Breast epithelium (tissue), 4 donors: ENCODE data around the gene CACNA2D3. TPM values are rescaled to one million over a fixed set of nuclear protein-coding genes. Genes with fewer than 3 reads are reported as not detected.

Experiments
- DNase-seq, 2 donors: peaks; one replicate each; pipeline ENCODE4 v3.0.0-alpha.2; 2019; ENCODE audit warnings: low spot score in 2 of 2
- H3K27ac ChIP-seq, 2 donors: fragments of 200-600 bp; sonication (generic) in 1 of 2; one replicate each; pipeline ENCODE4 v1.5.1; 2016 to 2019; ENCODE audit warnings: mild to moderate bottlenecking in 1 of 2
- H3K27me3 ChIP-seq, 2 donors: fragments of 200-600 bp; sonication (generic) in 1 of 2; one replicate each; pipeline versions ENCODE4 v1.5.1 to v1.6.0; 2017 to 2019; ENCODE audit warnings: control low read depth in 1 of 2, mild to moderate bottlenecking in 1 of 2
- H3K36me3 ChIP-seq: fragments of 200-600 bp; one replicate; pipeline ENCODE4 v1.5.1; 2019
- H3K4me1 ChIP-seq, 2 donors: fragments of 200-600 bp; sonication (generic); one replicate each; pipeline ENCODE4 v1.5.1; 2016 to 2019; ENCODE audit warnings: control low read depth in 1 of 2
- H3K4me3 ChIP-seq, 3 donors: fragments of 200-600 bp; sonication (generic); 1 replicate in 2 of 3; 2 replicates in 1 of 3; pipeline ENCODE4 v1.5.1; 2016 to 2019; ENCODE audit warnings: mild to moderate bottlenecking in 3 of 3, moderate library complexity in 2 of 3
- H3K9me3 ChIP-seq, 2 donors: fragments of 200-600 bp; sonication (generic) in 1 of 2; one replicate each; pipeline ENCODE4 v1.5.1; 2016 to 2019; ENCODE audit warnings: control low read depth in 1 of 2
- POLR2A ChIP-seq: fragments of 450-650 bp; IDR thresholded peaks from one replicate; pipeline ENCODE4 v1.6.1; 2016; ENCODE audit warnings: antibody characterized with exemption, mild to moderate bottlenecking, moderate library complexity
- POLR2AphosphoS5 ChIP-seq, 3 donors: sonication (generic); formaldehyde crosslinking; IDR thresholded peaks; one replicate each; pipeline ENCODE4 v1.6.1; 2017; ENCODE audit warnings: antibody characterized with exemption in 3 of 3
- intact Hi-C: fragments of 100-400 bp; cut with DNase I; formaldehyde crosslinking; loops from one replicate; pipeline ENCODE4 v1.15.1; 2023; ENCODE audit warnings: low total_unique reads
- total RNA-seq, 3 donors: library from RNA; depleted of rRNA; stranded (reverse); fragments of >200 nt; gene quantifications; one replicate each; pipeline ENCODE4 v1.1.0, GENCODE V29; 2016
- TF ChIP-seq, protein P1 (sequence below), 3 donors: fragments of 450-650 bp; IDR thresholded peaks; one replicate each; pipeline ENCODE4 v1.5.1; 2016 to 2017; ENCODE audit warnings: antibody characterized with exemption in 3 of 3, mild to moderate bottlenecking in 3 of 3, moderate library complexity in 3 of 3

CACNA2D3 gene
- total RNA-seq, 3 donors from 2014 or later, result 0.59 to 3.4 (median 2.3) TPM

DNA sequence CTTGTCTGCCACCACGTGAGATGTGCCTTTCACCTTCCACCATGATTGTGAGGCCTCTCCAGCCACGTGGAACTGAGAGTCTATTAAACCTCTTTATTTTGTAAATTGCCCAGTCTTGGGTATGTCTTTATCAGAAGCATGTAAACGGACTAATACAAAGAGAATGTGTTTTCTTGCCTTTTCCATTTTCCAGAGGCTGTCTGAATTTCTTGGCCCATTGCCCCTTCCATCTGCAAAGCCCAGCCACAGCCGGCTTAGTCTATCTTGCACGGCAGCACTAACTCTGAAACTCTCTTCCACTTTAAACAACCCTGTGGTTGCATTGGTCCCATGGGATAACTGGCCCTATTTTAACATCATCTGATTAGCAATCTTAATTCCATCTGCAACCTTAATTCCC, 590.2 kb downstream of the CACNA2D3 start:
- Histone ChIP-seq H3K4me3 (no peak overlapping the region), H3K27ac (no peak overlapping the region), H3K27me3 (no peaks in the 10 kb centered on the region), H3K36me3 (no peaks in the 10 kb centered on the region), H3K9me3 (no peaks in the 10 kb centered on the region), H3K4me1 (no peaks in the 10 kb centered on the region)
- TF ChIP-seq POLR2A (no peak), POLR2AphosphoS5 (IDR thresholded peaks at IDR 0.05) (no peak)
- TF ChIP-seq, protein P1, sequence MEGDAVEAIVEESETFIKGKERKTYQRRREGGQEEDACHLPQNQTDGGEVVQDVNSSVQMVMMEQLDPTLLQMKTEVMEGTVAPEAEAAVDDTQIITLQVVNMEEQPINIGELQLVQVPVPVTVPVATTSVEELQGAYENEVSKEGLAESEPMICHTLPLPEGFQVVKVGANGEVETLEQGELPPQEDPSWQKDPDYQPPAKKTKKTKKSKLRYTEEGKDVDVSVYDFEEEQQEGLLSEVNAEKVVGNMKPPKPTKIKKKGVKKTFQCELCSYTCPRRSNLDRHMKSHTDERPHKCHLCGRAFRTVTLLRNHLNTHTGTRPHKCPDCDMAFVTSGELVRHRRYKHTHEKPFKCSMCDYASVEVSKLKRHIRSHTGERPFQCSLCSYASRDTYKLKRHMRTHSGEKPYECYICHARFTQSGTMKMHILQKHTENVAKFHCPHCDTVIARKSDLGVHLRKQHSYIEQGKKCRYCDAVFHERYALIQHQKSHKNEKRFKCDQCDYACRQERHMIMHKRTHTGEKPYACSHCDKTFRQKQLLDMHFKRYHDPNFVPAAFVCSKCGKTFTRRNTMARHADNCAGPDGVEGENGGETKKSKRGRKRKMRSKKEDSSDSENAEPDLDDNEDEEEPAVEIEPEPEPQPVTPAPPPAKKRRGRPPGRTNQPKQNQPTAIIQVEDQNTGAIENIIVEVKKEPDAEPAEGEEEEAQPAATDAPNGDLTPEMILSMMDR (IDR thresholded peaks at IDR 0.05), result no peak
- no peak for DNase-seq
- intact Hi-C loops, result no loop called here

DNA sequence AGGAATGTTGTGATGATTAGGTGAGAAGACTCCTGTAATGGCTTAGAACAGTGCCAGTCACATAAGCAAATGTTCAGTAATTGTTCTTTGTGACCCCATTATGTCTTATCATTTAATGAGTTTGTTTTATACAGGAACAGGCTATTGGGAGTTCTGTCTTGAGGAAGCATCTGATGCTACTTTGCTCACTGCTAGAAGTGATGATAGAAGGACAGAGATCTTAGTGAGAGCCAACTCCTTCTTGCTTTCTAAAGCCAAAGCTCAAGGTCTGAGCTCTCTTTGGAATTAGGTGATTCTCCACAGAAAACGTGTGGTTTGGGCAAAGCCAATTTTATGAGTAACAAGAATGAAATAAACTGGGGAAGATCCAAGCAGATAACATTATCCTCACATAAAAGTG, 590.7 kb downstream of the CACNA2D3 start:
- intact Hi-C loops, result no loop called here

DNA sequence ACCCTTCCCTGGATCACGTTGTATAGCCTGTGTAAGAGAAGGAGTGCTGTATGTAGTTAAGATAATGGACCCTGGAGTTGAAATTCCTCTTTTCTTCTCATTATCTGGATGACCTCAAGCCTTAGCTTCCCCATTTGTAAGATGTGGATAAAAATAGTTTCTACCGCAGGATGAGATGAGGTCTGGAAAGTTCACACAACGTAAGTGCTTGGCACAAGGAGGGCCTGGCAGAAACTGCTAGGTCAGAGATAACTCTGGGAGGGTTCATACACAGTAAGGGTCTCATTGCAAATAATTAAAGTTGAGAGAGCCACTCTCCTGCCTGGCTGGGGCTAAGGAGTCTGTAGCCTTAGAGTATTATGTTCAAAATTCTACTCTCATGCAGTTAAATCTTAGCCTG, 591.1 kb downstream of the CACNA2D3 start:
- no peaks in the 10 kb centered on the region for H3K4me1 ChIP-seq
- H3K36me3 ChIP-seq, result no peaks in the 10 kb centered on the region
- no peaks in the 10 kb centered on the region for H3K9me3 ChIP-seq
- no peak for TF ChIP-seq POLR2AphosphoS5 (IDR thresholded peaks at IDR 0.05)
- no peak for TF ChIP-seq POLR2A
- TF ChIP-seq, protein P1 (IDR thresholded peaks at IDR 0.05), result no peak
- intact Hi-C loops, result no loop called here
- H3K27ac ChIP-seq, result no peak overlapping the region
- DNase-seq, result no peak
- H3K27me3 ChIP-seq, result no peaks in the 10 kb centered on the region
- no peak overlapping the region for H3K4me3 ChIP-seq

More for the DNA sequence above, 590.7 kb downstream of the CACNA2D3 start:
- TF ChIP-seq POLR2AphosphoS5 (IDR thresholded peaks at IDR 0.05) (no peak), POLR2A (no peak)
- TF ChIP-seq, protein P1 (IDR thresholded peaks at IDR 0.05), result no peak
- H3K9me3 ChIP-seq, result no peaks in the 10 kb centered on the region
- DNase-seq, result no peak
- H3K4me1 ChIP-seq, result no peaks in the 10 kb centered on the region
- no peaks in the 10 kb centered on the region for H3K27me3 ChIP-seq
- no peaks in the 10 kb centered on the region for H3K36me3 ChIP-seq
- H3K4me3 ChIP-seq, result no peak overlapping the region
- no peak overlapping the region for H3K27ac ChIP-seq

DNA sequence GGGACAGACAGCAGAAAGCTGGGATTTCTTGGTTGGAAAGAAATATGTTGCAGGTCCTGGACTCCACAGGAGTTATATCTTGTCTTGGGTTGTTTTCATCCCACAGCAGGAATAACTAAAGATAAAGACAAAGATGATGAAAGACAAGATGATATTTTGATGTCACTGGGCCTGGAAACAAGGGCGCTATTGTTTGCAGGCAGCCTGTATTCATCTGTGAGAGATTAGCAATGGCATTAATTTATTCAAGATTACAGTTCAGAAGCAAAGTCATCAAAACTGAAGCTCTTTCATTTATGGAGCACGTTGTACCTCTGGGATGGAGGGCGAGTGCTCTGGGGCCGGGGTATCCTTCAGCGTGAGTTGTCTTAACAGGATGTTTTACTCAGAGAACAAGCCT, 591.7 kb downstream of the CACNA2D3 start:
- Histone ChIP-seq H3K4me3 (no peak overlapping the region), H3K27ac (no peak overlapping the region), H3K4me1 (no peaks in the 10 kb centered on the region), H3K36me3 (no peaks in the 10 kb centered on the region), H3K27me3 (no peaks in the 10 kb centered on the region), H3K9me3 (no peaks in the 10 kb centered on the region)
- intact Hi-C loops, result no loop called here
- DNase-seq, result no peak
- no peak for TF ChIP-seq POLR2AphosphoS5 (IDR thresholded peaks at IDR 0.05)
- TF ChIP-seq POLR2A, result no peak
- TF ChIP-seq, protein P1 (IDR thresholded peaks at IDR 0.05), result no peak

DNA sequence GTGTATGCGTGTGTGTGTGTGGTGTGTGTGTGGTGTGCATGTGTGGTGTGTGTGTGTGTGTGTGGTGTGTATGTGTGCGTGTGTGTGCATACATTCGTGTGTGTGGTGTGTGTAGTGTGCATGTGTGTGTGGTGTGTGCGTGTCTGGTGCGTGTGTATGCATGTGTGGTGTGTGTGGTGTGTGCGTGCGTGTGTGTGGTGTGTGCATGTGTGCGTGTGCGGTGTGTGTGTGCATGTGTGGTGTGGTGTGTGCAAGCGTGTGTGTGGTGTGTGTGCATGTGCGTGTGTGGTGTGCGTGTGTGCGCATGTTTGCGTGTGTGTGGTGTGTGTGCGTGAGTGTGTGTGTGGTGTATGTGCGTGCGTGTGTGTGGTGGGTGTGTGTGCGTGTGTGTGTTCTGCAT, 595.2 kb downstream of the CACNA2D3 start:
- H3K4me1 ChIP-seq, result no peaks in the 10 kb centered on the region
- H3K36me3 ChIP-seq, result no peaks in the 10 kb centered on the region
- DNase-seq, result no peak
- TF ChIP-seq POLR2AphosphoS5 (IDR thresholded peaks at IDR 0.05) (no peak), POLR2A (no peak)
- TF ChIP-seq, protein P1 (IDR thresholded peaks at IDR 0.05), result no peak
- no peaks in the 10 kb centered on the region for H3K27me3 ChIP-seq
- no peaks in the 10 kb centered on the region for H3K9me3 ChIP-seq
- H3K27ac ChIP-seq, result no peak overlapping the region
- no peak overlapping the region for H3K4me3 ChIP-seq
- intact Hi-C loops, result no loop called here
